Mesendoderm (in vitro differentiated cells): ENCODE data around the gene IFNA16.
A peak's percentile ranks its signal among the peaks of the same experiment; 100 is the strongest.
"Not testable (repeated sequence)": the region's sequence is repeated elsewhere in the genome, so short reads cannot be mapped to it uniquely, and the experiment has no call there.

Source experiments
- DNase-seq: peaks from one replicate; pipeline ENCODE4 v3.0.0; 2013
- H2AK5ac ChIP-seq: 2 replicates; pipeline ENCODE4 v1.6.1; 2013; ENCODE audit warnings: low read length, inconsistent platforms
- H2BK120ac ChIP-seq: 2 replicates; pipeline ENCODE4 v1.6.1; 2013; ENCODE audit warnings: low read depth, mild to moderate bottlenecking, low read length, moderate library complexity, mixed read lengths
- H2BK15ac ChIP-seq: replicated peaks from 2 replicates; pipeline ENCODE4 v1.6.1; 2013; ENCODE audit warnings: low read depth, mild to moderate bottlenecking, moderate library complexity
- H2BK5ac ChIP-seq: 2 replicates; pipeline ENCODE4 v1.6.1; 2013; ENCODE audit warnings: low read length, inconsistent platforms
- H3K18ac ChIP-seq: 2 replicates; pipeline ENCODE4 v1.6.1; 2013; ENCODE audit warnings: mild to moderate bottlenecking, low read length, mixed read lengths
- H3K23ac ChIP-seq: one replicate; pipeline ENCODE4 v1.6.1; 2013; ENCODE audit warnings: low read length
- H3K27ac ChIP-seq: 2 replicates; pipeline ENCODE4 v1.5.1; 2013; ENCODE audit warnings: low read depth, mild to moderate bottlenecking, inconsistent platforms, low read length, moderate library complexity
- H3K27me3 ChIP-seq: 2 replicates; pipeline ENCODE4 v1.6.1; 2013; ENCODE audit warnings: low read length, control low read depth, mild to moderate bottlenecking, inconsistent platforms; ENCODE audit not compliant: insufficient read depth, poor library complexity
- H3K36me3 ChIP-seq: 2 replicates; pipeline ENCODE4 v1.6.1; 2013; ENCODE audit warnings: low read length, inconsistent platforms; ENCODE audit not compliant: control insufficient read depth, insufficient read depth
- H3K4ac ChIP-seq: one replicate; pipeline ENCODE4 v1.6.1; 2013; ENCODE audit warnings: low read depth, mild to moderate bottlenecking, low read length, moderate library complexity
- H3K4me1 ChIP-seq: 2 replicates; pipeline ENCODE4 v1.6.1; 2013; ENCODE audit warnings: low read depth, low read length, inconsistent platforms; ENCODE audit not compliant: control insufficient read depth
- H3K4me2 ChIP-seq: 2 replicates; pipeline ENCODE4 v1.6.1; 2013; ENCODE audit warnings: low read length
- H3K4me3 ChIP-seq: 2 replicates; pipeline ENCODE4 v1.5.1; 2013; ENCODE audit warnings: mild to moderate bottlenecking, low read length
- H3K56ac ChIP-seq: one replicate; pipeline ENCODE4 v1.6.1; 2013; ENCODE audit warnings: low read length
- H3K79me1 ChIP-seq: 2 replicates; pipeline ENCODE4 v1.6.1; 2013; ENCODE audit warnings: low read length, inconsistent platforms
- H3K79me2 ChIP-seq: 2 replicates; pipeline ENCODE4 v1.6.1; 2013; ENCODE audit warnings: mild to moderate bottlenecking, low read length; ENCODE audit not compliant: control insufficient read depth, insufficient read depth
- H3K9ac ChIP-seq: 2 replicates; pipeline ENCODE4 v1.6.1; 2013; ENCODE audit warnings: low read length, inconsistent platforms
- H4K5ac ChIP-seq: one replicate; pipeline ENCODE4 v1.6.1; 2013; ENCODE audit warnings: low read length
- H4K8ac ChIP-seq: one replicate; pipeline ENCODE4 v1.6.1; 2013; ENCODE audit warnings: low read depth, mild to moderate bottlenecking, control low read depth, low read length, moderate library complexity
- WGBS: extraction: QIAGEN DNeasy Blood & Tissue Kit; methylation state at CpG from one replicate; pipeline ENCODE4 v1.1.7; 2013; ENCODE audit warnings: low lambda C conversion rate, missing lambda C conversion rate; ENCODE audit not compliant: insufficient coverage; ENCODE audit errors: extremely low coverage; 5-methylcytosine and 5-hydroxymethylcytosine counted together

Gene IFNA16

DNA sequence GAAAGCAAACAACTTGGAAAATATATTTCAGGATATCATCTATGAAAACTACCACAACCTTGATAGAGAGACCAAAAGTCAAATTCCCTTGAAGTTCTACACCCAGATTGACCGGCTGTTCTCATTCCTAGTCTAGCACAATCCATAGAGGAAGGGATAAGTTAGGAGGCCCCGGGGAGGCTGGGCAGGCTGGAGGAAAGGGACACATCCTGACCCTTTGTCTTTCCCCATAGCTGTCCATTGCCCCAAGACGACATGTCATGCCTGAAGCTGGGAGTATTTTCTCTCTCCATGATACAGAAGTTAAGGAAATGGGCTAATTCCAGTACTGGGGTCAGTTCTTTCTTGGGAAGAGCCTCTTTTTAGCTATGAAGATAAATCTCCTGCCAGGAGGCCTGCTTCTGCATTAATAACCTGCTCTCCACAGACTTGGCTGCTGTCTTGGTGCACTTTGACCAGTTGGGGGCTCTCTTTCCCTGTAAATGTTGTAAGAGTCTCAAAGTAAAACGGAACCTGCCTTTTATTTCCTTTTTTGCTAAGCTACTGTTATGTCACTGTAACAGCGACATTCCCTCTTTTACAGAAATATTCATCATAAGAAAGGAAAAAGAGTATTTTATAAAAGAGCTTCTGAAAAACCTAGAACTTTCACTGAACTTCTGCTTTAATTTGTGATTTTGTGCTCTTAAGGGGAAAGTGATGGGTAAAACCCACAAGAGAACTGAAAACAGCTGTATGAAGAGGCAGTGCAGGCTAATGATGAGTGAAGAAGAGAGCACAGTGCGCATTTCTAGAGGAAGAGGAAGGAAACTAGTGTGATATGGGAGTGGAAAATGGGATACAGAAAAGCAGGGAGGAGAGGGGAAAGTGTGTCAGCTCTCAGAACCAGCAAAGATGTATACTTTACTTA lies 22.0 kb downstream of the IFNA16 start:
- not testable (repeated sequence) for H3K4me2 ChIP-seq, H2BK15ac ChIP-seq, H2AK5ac ChIP-seq, H3K79me1 ChIP-seq, H2BK5ac ChIP-seq, H3K9ac ChIP-seq, H2BK120ac ChIP-seq, H3K18ac ChIP-seq, H3K4me3 ChIP-seq, H4K8ac ChIP-seq, H3K4me1 ChIP-seq, H4K5ac ChIP-seq, H3K36me3 ChIP-seq, H3K27ac ChIP-seq, H3K4ac ChIP-seq, H3K23ac ChIP-seq, H3K56ac ChIP-seq, H3K27me3 ChIP-seq, H3K79me2 ChIP-seq
- no CpG with 5 or more reads among the region's 6 CpGs for WGBS
- peak; percentile 18 for DNase-seq

DNA sequence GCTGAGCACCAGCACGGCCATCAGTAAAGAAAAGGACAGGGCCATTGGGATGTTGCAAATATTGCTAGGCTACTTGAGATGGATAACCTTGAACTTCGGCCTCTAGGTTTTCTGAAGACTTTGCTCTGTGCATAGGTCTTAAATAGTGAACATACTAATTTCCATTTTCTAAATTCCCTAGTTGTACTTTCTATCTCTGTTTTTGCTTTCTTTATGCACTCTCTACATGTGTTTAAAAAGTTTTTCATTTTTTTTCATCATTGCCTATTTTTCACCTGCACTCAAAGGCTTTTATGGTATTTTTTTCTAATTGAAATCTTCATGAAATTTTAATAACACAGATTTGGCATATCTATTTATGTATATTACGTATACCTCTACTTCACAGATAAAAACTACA lies 29.6 kb downstream of the IFNA16 start, which contains the start of gene IFNA4:
TSS of gene IFNA4 (minus strand) at position 101 of the 400 bp plus-strand sequence. CDS start at position 45, 56 bp downstream.
- H3K4me1 ChIP-seq, H3K56ac ChIP-seq, H2BK120ac ChIP-seq, H4K5ac ChIP-seq, H3K79me1 ChIP-seq, DNase-seq, H3K36me3 ChIP-seq, H3K79me2 ChIP-seq, H4K8ac ChIP-seq, H2AK5ac ChIP-seq, H3K9ac ChIP-seq, H3K27me3 ChIP-seq, H3K23ac ChIP-seq, H3K18ac ChIP-seq, H3K4ac ChIP-seq, H2BK5ac ChIP-seq, H3K4me2 ChIP-seq, H3K27ac ChIP-seq, H3K4me3 ChIP-seq, H2BK15ac ChIP-seq: not testable (repeated sequence)
- WGBS, result no CpG with 5 or more reads among the region's 3 CpGs

DNA sequence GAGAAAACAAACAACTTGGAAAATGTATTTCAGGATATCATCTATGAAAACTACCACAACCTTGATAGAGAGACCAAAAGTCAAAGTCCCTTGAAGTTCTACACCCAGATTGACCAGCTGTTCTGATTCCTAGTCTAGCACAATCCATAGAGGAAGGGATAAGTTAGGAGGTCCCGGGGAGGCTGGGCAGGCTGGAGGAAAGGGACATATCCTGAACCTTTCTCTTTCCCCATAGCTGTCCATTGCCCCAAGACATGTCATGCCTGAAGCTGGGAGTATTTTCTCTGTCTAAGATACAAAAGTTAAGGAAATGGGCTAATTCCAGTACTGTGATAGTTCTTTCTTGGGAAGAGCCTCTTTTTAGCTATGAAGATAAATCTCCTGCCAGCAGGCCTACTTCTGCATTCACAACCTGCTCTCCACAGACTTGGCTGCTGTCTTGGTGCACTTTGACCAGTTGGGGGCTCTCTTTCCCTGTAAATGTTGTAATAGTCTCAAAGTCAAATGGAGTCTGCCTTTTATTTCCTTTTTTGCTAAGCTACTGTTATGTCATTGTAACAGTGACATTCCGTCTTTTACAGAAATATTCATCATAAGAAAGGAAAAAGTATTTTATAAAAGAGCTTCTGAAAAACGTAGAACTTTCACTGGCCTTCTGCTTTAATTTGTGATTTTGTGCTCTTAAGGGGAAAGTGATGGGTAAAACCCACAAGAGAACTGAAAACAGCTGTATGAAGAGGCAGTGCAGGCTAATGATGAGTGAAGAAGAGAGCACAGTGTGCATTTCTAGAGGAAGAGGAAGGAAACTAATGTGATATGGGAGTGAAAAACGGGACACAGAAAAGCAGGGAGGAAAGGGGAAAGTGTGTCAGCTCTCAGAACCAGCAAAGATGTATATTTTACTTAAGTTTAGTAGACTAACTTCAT lies 34.0 kb downstream of the IFNA16 start:
- not testable (repeated sequence) for H3K23ac ChIP-seq, H3K4me3 ChIP-seq, H2BK120ac ChIP-seq, H3K4me2 ChIP-seq, H3K79me1 ChIP-seq, H3K36me3 ChIP-seq, H3K9ac ChIP-seq, H3K18ac ChIP-seq, H3K27me3 ChIP-seq, H3K56ac ChIP-seq, H3K4me1 ChIP-seq, H3K79me2 ChIP-seq, H2BK5ac ChIP-seq, H2BK15ac ChIP-seq, H4K5ac ChIP-seq, H4K8ac ChIP-seq, H3K27ac ChIP-seq, H2AK5ac ChIP-seq, H3K4ac ChIP-seq
- DNase-seq, result peak; percentile 39
- WGBS, result no CpG with 5 or more reads among the region's 4 CpGs

DNA sequence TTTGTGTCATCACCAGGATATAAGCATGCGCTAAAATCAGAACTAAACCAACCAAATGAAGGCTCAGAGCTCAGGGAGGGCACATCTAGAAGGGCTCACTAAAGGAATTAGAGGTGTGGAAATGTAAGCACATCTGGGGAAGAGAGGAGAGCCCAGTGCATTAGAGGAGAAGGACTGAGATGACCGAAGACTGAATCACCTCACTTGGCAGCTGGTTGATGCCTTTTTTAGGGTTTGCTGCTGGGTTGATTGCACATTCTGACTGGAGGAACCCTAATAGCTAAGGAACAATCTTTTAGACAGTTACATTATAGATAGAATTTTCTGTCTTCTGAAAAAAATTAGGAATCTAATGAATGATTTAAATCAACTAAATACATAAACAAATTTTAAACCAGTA lies 42.4 kb downstream of the IFNA16 start:
- Histone ChIP-seq H3K9ac (no peak overlapping the region), H3K27me3 (no peaks in the 10 kb centered on the region), H3K4me1 (no peaks in the 10 kb centered on the region), H2BK5ac (no peak overlapping the region), H3K79me1 (no peaks in the 10 kb centered on the region), H2BK15ac (no peak overlapping the region), H2BK120ac (no peak overlapping the region), H3K56ac (no peak overlapping the region), H3K4ac (no peak overlapping the region), H4K5ac (no peak overlapping the region), H3K79me2 (no peaks in the 10 kb centered on the region), H3K27ac (no peak overlapping the region), H3K36me3 (no peaks in the 10 kb centered on the region), H4K8ac (no peak overlapping the region), H3K4me3 (no peak overlapping the region), H3K18ac (no peak overlapping the region), H3K4me2 (no peak overlapping the region), H3K23ac (no peak overlapping the region), H2AK5ac (no peak overlapping the region)
- no CpG with 5 or more reads among the region's 2 CpGs for WGBS
- no peak for DNase-seq

DNA sequence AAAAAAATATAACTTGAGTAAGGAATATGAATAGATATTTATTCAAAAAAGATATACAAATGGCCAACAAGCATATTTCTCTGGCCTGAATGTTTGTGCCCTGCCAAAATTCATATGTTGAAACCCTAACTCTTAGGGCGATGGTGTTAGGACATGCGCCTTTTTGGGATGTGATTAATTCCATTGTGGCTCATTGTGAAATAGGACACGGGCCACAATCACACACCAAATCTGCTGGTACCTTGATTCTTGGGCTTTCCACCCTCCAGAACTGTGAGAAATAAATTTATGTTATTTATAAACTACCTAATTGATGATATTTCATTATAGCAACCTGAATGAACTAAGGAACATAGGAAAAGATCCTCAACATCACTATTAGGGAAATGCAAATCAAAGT lies 45.0 kb downstream of the IFNA16 start:
- Histone ChIP-seq H3K4me3 (no peak overlapping the region), H2BK15ac (no peak overlapping the region), H3K23ac (no peak overlapping the region), H3K79me2 (no peaks in the 10 kb centered on the region), H2BK5ac (no peak overlapping the region), H3K4me1 (no peaks in the 10 kb centered on the region), H4K8ac (no peak overlapping the region), H4K5ac (no peak overlapping the region), H3K56ac (no peak overlapping the region), H3K27me3 (no peaks in the 10 kb centered on the region), H3K9ac (no peak overlapping the region), H3K4ac (no peak overlapping the region), H2AK5ac (no peak overlapping the region), H2BK120ac (no peak overlapping the region), H3K36me3 (no peaks in the 10 kb centered on the region), H3K4me2 (no peak overlapping the region), H3K27ac (no peak overlapping the region), H3K18ac (no peak overlapping the region), H3K79me1 (no peaks in the 10 kb centered on the region)
- no CpG with 5 or more reads among the region's 3 CpGs for WGBS
- no peak for DNase-seq
